ENCODE measurements around the gene ZNF516. TPM values are rescaled to one million over a fixed set of nuclear protein-coding genes. Genes with fewer than 3 reads are reported as not detected.

ZNF516 gene
- total RNA-seq, 1 donor from 2014 or later: 83.2 TPM

- Mint-ChIP-seq H3K27me3 (ENCODE audit: unreplicated experiment) (peaks cover 10% of the 10 kb centered on the region), H3K9me3 (ENCODE audit: unreplicated experiment) (no peaks in the 10 kb centered on the region), H3K27ac (ENCODE audit: unreplicated experiment) (no peak overlapping the region), H3K4me3 (ENCODE audit: unreplicated experiment) (no peak overlapping the region), H3K36me3 (ENCODE audit: low read depth, unreplicated experiment) (peaks cover 11% of the 10 kb centered on the region), H3K4me1 (ENCODE audit: unreplicated experiment) (peaks cover 5% of the 10 kb centered on the region)
- no peak for DNase-seq (ENCODE audit: low spot score)
- TF ChIP-seq CTCF (IDR thresholded peaks at IDR 0.05; ENCODE audit: unreplicated experiment): no peak
Observed at GRCh38 chr18:76350134-76351025, 144.7 kb downstream of the ZNF516 start.

DNA sequence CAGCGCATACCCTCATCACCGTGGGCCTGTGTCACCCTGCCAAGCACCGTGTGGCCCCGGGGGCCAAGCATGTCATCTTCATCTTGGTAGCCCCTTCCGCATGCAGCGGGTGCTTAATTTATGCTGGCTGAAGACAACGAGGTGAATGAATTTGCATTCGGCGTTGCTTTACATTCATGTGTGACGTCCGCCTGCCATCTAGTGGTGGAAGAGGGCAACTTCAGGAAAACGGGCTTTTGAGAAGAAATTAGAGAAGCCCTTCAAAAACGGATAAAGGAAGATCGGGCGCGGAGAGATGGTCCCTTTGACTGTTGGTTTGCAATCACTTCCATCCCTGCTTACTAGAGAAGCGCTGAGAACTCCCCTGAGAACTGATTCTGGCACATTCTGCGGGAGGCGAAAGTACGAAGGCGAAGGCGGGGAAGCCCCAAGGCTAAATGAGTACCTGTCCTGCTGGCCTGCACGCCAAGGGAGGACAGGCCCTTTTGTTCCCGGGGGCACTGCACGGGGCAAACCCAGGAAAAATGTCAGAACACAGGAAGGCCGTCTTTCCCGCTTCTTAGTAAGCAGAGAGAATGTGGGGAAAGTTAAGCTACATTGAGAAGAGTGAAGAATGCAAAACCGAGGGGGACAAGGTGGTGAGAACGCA lies 145.9 kb downstream of the ZNF516 start:
- peak; percentile 74 for DNase-seq (ENCODE audit: low spot score)
- H3K9me3 Mint-ChIP-seq (ENCODE audit: unreplicated experiment): no peaks in the 10 kb centered on the region
- peaks cover 8% of the 10 kb centered on the region for H3K27me3 Mint-ChIP-seq (ENCODE audit: unreplicated experiment)
- peak; percentile 91 for TF ChIP-seq CTCF (IDR thresholded peaks at IDR 0.05; ENCODE audit: unreplicated experiment)
- peak overlapping the region; percentile 14 for H3K27ac Mint-ChIP-seq (ENCODE audit: unreplicated experiment)
- no peak overlapping the region for H3K4me3 Mint-ChIP-seq (ENCODE audit: unreplicated experiment)
- H3K4me1 Mint-ChIP-seq (ENCODE audit: unreplicated experiment): peaks cover 5% of the 10 kb centered on the region
- peaks cover 2% of the 10 kb centered on the region for H3K36me3 Mint-ChIP-seq (ENCODE audit: low read depth, unreplicated experiment)

GRCh38 chr18:76348267-76349066 lies 146.6 kb downstream of the ZNF516 start:
- DNase-seq (ENCODE audit: low spot score): no peak
- Mint-ChIP-seq H3K27ac (ENCODE audit: unreplicated experiment) (peak overlapping the region; percentile 67), H3K27me3 (ENCODE audit: unreplicated experiment) (peaks cover 7% of the 10 kb centered on the region), H3K36me3 (ENCODE audit: low read depth, unreplicated experiment) (no peaks in the 10 kb centered on the region), H3K4me1 (ENCODE audit: unreplicated experiment) (peaks cover 5% of the 10 kb centered on the region), H3K4me3 (ENCODE audit: unreplicated experiment) (no peak overlapping the region), H3K9me3 (ENCODE audit: unreplicated experiment) (no peaks in the 10 kb centered on the region)
- TF ChIP-seq CTCF (IDR thresholded peaks at IDR 0.05; ENCODE audit: unreplicated experiment): no peak

- no peak for TF ChIP-seq CTCF (IDR thresholded peaks at IDR 0.05; ENCODE audit: unreplicated experiment)
- Mint-ChIP-seq H3K9me3 (ENCODE audit: unreplicated experiment) (no peaks in the 10 kb centered on the region), H3K4me3 (ENCODE audit: unreplicated experiment) (no peak overlapping the region), H3K4me1 (ENCODE audit: unreplicated experiment) (peaks cover 5% of the 10 kb centered on the region), H3K27me3 (ENCODE audit: unreplicated experiment) (peaks cover 7% of the 10 kb centered on the region), H3K27ac (ENCODE audit: unreplicated experiment) (no peak overlapping the region), H3K36me3 (ENCODE audit: low read depth, unreplicated experiment) (no peaks in the 10 kb centered on the region)
- no peak for DNase-seq (ENCODE audit: low spot score)
Observed at GRCh38 chr18:76347341-76347740, 147.7 kb downstream of the ZNF516 start.
